GM12878 (cell line): ENCODE data around the gene KIRREL1. TPM values are rescaled to one million over a fixed set of nuclear protein-coding genes. Genes with fewer than 3 reads are reported as not detected.

ENCODE experiments used
- ATAC-seq: fragments of 200-7000 bp; cut with Tn5 transposase; 3 replicates; pipeline ENCODE4 v1.9.1; 2020; ENCODE audit warnings: mild to moderate bottlenecking, moderate library complexity
- BruUV-seq: library from RNA; stranded (reverse); fragments of 400-500 nt; replicated peaks from 2 replicates; lab custom pipeline; 2021; lab: Mats Ljungman, UMichigan
- CTCF ChIA-PET: fragments of 300-600 bp; sonication (Branson Sonifier 250); formaldehyde crosslinking; extraction: SDS; loops from one replicate; lab custom pipeline; 2021; ENCODE audit warnings: inconsistent platforms; lab: Yijun Ruan, JAX
- POLR2A ChIA-PET: fragments of 350-600 bp; formaldehyde crosslinking; extraction: SDS; loops from one replicate; lab custom pipeline; 2021; ENCODE audit warnings: inconsistent platforms; lab: Charles Lee
- RAD21 ChIA-PET: fragments of 300-600 bp; sonication (Branson Sonifier 250); formaldehyde crosslinking; loops from one replicate; lab custom pipeline; 2023; ENCODE audit warnings: antibody characterized with exemption; ENCODE audit not compliant: unreplicated experiment; lab: Charles Lee
- SMC1A ChIA-PET: fragments of 300-600 bp; sonication (Branson Sonifier 250); formaldehyde crosslinking; loops from one replicate; lab custom pipeline; 2023; ENCODE audit not compliant: unreplicated experiment, uncharacterized antibody; lab: Charles Lee
- DNase-seq: peaks from one replicate; pipeline ENCODE4 v3.0.0-alpha.2; 2011; ENCODE audit warnings: low read depth, low spot score
- FAIRE-seq: peaks from 3 replicates; lab custom pipeline; 2011; peaks lifted over from hg19 to GRCh38; lab: Jason Lieb, UNC
- H2AFZ ChIP-seq: 2 replicates; pipeline ENCODE4 v1.6.0; 2011; ENCODE audit warnings: low read depth, low read length, control low read depth; ENCODE audit not compliant: control insufficient read depth
- H3K27ac ChIP-seq: 2 replicates; pipeline ENCODE4 v1.5.1; 2011; ENCODE audit warnings: control low read depth; ENCODE audit not compliant: control insufficient read depth, insufficient read depth
- H3K27me3 ChIP-seq, 2 experiments: replicated peaks in 1 of 2; 2 replicates each; pipeline versions ENCODE4 v1.6.0 to v1.6.1; 2011; ENCODE audit warnings: low read length in 1 of 2; ENCODE audit not compliant: control insufficient read depth in 2 of 2, insufficient read depth in 2 of 2
- H3K36me3 ChIP-seq, 2 experiments: 2 replicates each; pipeline ENCODE4 v1.5.1; 2011; ENCODE audit warnings: low read length in 1 of 2; ENCODE audit not compliant: control insufficient read depth in 2 of 2, insufficient read depth in 2 of 2
- H3K4me1 ChIP-seq: 2 replicates; pipeline ENCODE4 v1.6.1; 2011; ENCODE audit warnings: mild to moderate bottlenecking, low read length, moderate library complexity, mixed read lengths; ENCODE audit not compliant: control insufficient read depth, insufficient read depth
- H3K4me2 ChIP-seq: 2 replicates; pipeline ENCODE4 v1.6.0; 2011; ENCODE audit warnings: control low read depth; ENCODE audit not compliant: control insufficient read depth, insufficient read depth
- H3K4me3 ChIP-seq: fragments of 200-600 bp; sonication (generic); 2 replicates; pipeline ENCODE4 v1.5.1; 2016
- H3K79me2 ChIP-seq: 2 replicates; pipeline ENCODE4 v1.6.0; 2011; ENCODE audit warnings: low read length; ENCODE audit not compliant: control insufficient read depth, insufficient read depth
- H3K9ac ChIP-seq: 2 replicates; pipeline ENCODE4 v1.8.0; 2011; ENCODE audit warnings: low read length, control low read depth, mixed read lengths; ENCODE audit not compliant: control insufficient read depth, insufficient read depth
- H3K9me3 ChIP-seq: replicated peaks from 3 replicates; pipeline ENCODE4 v1.5.1; 2011; ENCODE audit warnings: mild to moderate bottlenecking, low read length; ENCODE audit not compliant: control insufficient read depth, insufficient read depth
- H4K20me1 ChIP-seq: 2 replicates; pipeline ENCODE4 v1.6.0; 2011; ENCODE audit not compliant: control insufficient read depth, insufficient read depth
- CEBPB ChIP-seq, 2 experiments: fragments of 150-350 bp in 1 of 2; IDR thresholded peaks; 2 replicates each; pipeline ENCODE4 v1.6.1; 2012 to 2014; ENCODE audit warnings: low read depth in 2 of 2, low read length in 2 of 2, borderline replicate concordance in 1 of 2, inconsistent platforms in 1 of 2
- CHD1 ChIP-seq: IDR thresholded peaks from 2 replicates; pipeline ENCODE4 v1.6.1; 2012; ENCODE audit warnings: low read depth, low read length, improper control_type of control experiment
- DPF2 ChIP-seq: fragments of 450-650 bp; IDR thresholded peaks from 2 replicates; pipeline ENCODE4 v1.6.1; 2017; ENCODE audit warnings: mild to moderate bottlenecking
- E2F8 ChIP-seq: fragments of 450-650 bp; IDR thresholded peaks from 2 replicates; pipeline ENCODE4 v1.6.1; 2018; ENCODE audit warnings: mild to moderate bottlenecking, low read depth, moderate library complexity; ENCODE audit not compliant: partially characterized antibody
- EZH2 ChIP-seq: IDR thresholded peaks from 2 replicates; pipeline ENCODE4 v1.6.1; 2012; ENCODE audit warnings: low read depth, mild to moderate bottlenecking, control low read depth, inconsistent platforms, low read length, borderline replicate concordance; ENCODE audit not compliant: control insufficient read depth
- HCFC1 ChIP-seq: fragments of 150-350 bp; IDR thresholded peaks from 2 replicates; pipeline ENCODE4 v1.6.1; 2014; ENCODE audit warnings: low read length
- KAT2A ChIP-seq: conservative IDR thresholded peaks from 2 replicates; pipeline ENCODE4 v1.6.1; 2011; ENCODE audit warnings: low read depth, low read length; ENCODE audit not compliant: control insufficient read depth
- MEF2A ChIP-seq: IDR thresholded peaks from 2 replicates; pipeline ENCODE4 v1.6.1; 2011; ENCODE audit warnings: low read depth, mild to moderate bottlenecking, low read length, moderate library complexity; ENCODE audit not compliant: insufficient read depth
- MXI1 ChIP-seq: fragments of 150-350 bp; IDR thresholded peaks from 2 replicates; pipeline ENCODE4 v1.6.1; 2011; ENCODE audit warnings: low read depth, mild to moderate bottlenecking, inconsistent platforms, low read length, improper control_type of control experiment
- POLR2AphosphoS5 ChIP-seq: IDR thresholded peaks from 2 replicates; pipeline ENCODE4 v1.6.1; 2011; ENCODE audit warnings: mild to moderate bottlenecking, low read length, inconsistent platforms
- SMC3 ChIP-seq: IDR thresholded peaks from 2 replicates; pipeline ENCODE4 v1.6.1; 2011; ENCODE audit warnings: low read length, improper control_type of control experiment, borderline replicate concordance
- SPI1 ChIP-seq: IDR thresholded peaks from 2 replicates; pipeline ENCODE4 v1.6.1; 2011; ENCODE audit warnings: low read depth, mild to moderate bottlenecking, low read length, moderate library complexity, borderline replicate concordance; ENCODE audit not compliant: insufficient read depth
- ZNF384 ChIP-seq: IDR thresholded peaks from 2 replicates; pipeline ENCODE4 v1.6.1; 2012; ENCODE audit warnings: low read depth, mild to moderate bottlenecking, low read length, improper control_type of control experiment, borderline replicate concordance
- WGBS: methylation state at CpG from one replicate; pipeline ENCODE4 v1.1.6; 2016; ENCODE audit warnings: low lambda C conversion rate; ENCODE audit not compliant: insufficient replicate concordance, insufficient coverage; ENCODE audit errors: missing lambda C conversion rate; 5-methylcytosine and 5-hydroxymethylcytosine counted together
- in situ Hi-C: fragments of 300-500 bp; cut with MboI; formaldehyde crosslinking; loops from 9 replicates; pipeline ENCODE4 v1.14.3; 2018; ENCODE audit warnings: mixed read lengths
- intact Hi-C: fragments of 100-400 bp; cut with micrococcal nuclease; formaldehyde crosslinking; loops from one replicate; pipeline ENCODE4 v1.14.2; 2022; ENCODE audit not compliant: unreplicated experiment
- polyA plus RNA-seq, 11 experiments: library from polyadenylated mRNA; depleted of rRNA in 4 of 11; unstranded in 6 of 11; stranded (reverse) in 5 of 11; fragments of >200 nt; fragmentation: Nextera tagmentation in 4 of 11; fragmentation: Illumina TruSeq in 1 of 11; extraction: Ambion mirVana in 4 of 11; extraction: Trizol in 1 of 11; gene quantifications; 1 replicate in 1 of 11; 2 replicates in 10 of 11; pipeline versions ENCODE4 v1.2.1 to v1.2.3, GENCODE V29; 2011 to 2016; ENCODE audit warnings: inconsistent platforms in 2 of 11, missing spikeins in 2 of 11, low read depth in 1 of 11
- total RNA-seq, 4 experiments: library from RNA; depleted of rRNA in 3 of 4; stranded (reverse); fragments of >200 nt in 3 of 4; fragmentation: Illumina TruSeq in 1 of 4; extraction: Trizol in 1 of 4; gene quantifications; 2 replicates each; pipeline versions ENCODE4 v1.2.1 to v1.2.3, GENCODE V29; 2013 to 2021
- TF ChIP-seq, protein P1 (sequence below): fragments of 450-650 bp; IDR thresholded peaks from 2 replicates; pipeline ENCODE4 v1.6.1; 2017; ENCODE audit warnings: mild to moderate bottlenecking, moderate library complexity

KIRREL1 gene
- total and polyA plus RNA-seq, 10 of the 15 experiments (the other 5 are each of a cell fraction or from before 2014, with no cell fraction given): 0.15 TPM; not detected in 9

GRCh38 chr1:158048371-158049067 is 55.1 kb downstream of the KIRREL1 start (continued):
- TF ChIP-seq E2F8 (no peak), CEBPB (IDR thresholded peaks at IDR 0.05; ENCODE audit: borderline replicate concordance in 1 of 2, low read depth in 2 of 2, low read length in 2 of 2) (no peak)

GRCh38 chr1:158049853-158050252 is 56.4 kb downstream of the KIRREL1 start:
- ChIA-PET CTCF (interaction anchor here (1.1 kb wide), 1 partner anchor 58 kb away, joined by 3 read pairs; no protein-coding TSS in a partner anchor), POLR2A (no interaction called here), SMC1A (interaction anchor here (0.6 kb wide), 1 partner anchor 1433 kb away, joined by 3 read pairs; no protein-coding TSS in a partner anchor), RAD21 (no interaction called here)
- no TSS peak for BruUV-seq
- intact Hi-C loops: no loop called here
- WGBS: 48% methylated on average over 5 of the region's 5 CpGs
- H2AFZ ChIP-seq: no peak overlapping the region
- H3K27ac ChIP-seq: no peak overlapping the region
- no peak overlapping the region for H3K9ac ChIP-seq
- no peaks in the 10 kb centered on the region for H3K79me2 ChIP-seq
- 0 out of 4 replicates have a peak, but pooled peaks cover 0 to 5% of the 10 kb centered on the region in 2 experiments for H3K27me3 ChIP-seq
- no peaks in the 10 kb centered on the region for H3K36me3 ChIP-seq
- ATAC-seq: no peak
- no peak overlapping the region for H3K4me2 ChIP-seq
- no peak for DNase-seq
- no peak for FAIRE-seq
- no peaks in the 10 kb centered on the region; the same call in 1 of the 2 replicates for H4K20me1 ChIP-seq
- no peaks in the 10 kb centered on the region for H3K9me3 ChIP-seq
- in situ Hi-C loops: no loop called here
- H3K4me1 ChIP-seq: no peaks in the 10 kb centered on the region
- H3K4me3 ChIP-seq: no peak overlapping the region
- no peak for TF ChIP-seq ZNF384
- TF ChIP-seq POLR2AphosphoS5: no peak
- TF ChIP-seq EZH2: no peak
- TF ChIP-seq HCFC1: no peak
- no peak for TF ChIP-seq SMC3
- TF ChIP-seq KAT2A: no peak
- TF ChIP-seq DPF2: no peak
- TF ChIP-seq, protein P1, sequence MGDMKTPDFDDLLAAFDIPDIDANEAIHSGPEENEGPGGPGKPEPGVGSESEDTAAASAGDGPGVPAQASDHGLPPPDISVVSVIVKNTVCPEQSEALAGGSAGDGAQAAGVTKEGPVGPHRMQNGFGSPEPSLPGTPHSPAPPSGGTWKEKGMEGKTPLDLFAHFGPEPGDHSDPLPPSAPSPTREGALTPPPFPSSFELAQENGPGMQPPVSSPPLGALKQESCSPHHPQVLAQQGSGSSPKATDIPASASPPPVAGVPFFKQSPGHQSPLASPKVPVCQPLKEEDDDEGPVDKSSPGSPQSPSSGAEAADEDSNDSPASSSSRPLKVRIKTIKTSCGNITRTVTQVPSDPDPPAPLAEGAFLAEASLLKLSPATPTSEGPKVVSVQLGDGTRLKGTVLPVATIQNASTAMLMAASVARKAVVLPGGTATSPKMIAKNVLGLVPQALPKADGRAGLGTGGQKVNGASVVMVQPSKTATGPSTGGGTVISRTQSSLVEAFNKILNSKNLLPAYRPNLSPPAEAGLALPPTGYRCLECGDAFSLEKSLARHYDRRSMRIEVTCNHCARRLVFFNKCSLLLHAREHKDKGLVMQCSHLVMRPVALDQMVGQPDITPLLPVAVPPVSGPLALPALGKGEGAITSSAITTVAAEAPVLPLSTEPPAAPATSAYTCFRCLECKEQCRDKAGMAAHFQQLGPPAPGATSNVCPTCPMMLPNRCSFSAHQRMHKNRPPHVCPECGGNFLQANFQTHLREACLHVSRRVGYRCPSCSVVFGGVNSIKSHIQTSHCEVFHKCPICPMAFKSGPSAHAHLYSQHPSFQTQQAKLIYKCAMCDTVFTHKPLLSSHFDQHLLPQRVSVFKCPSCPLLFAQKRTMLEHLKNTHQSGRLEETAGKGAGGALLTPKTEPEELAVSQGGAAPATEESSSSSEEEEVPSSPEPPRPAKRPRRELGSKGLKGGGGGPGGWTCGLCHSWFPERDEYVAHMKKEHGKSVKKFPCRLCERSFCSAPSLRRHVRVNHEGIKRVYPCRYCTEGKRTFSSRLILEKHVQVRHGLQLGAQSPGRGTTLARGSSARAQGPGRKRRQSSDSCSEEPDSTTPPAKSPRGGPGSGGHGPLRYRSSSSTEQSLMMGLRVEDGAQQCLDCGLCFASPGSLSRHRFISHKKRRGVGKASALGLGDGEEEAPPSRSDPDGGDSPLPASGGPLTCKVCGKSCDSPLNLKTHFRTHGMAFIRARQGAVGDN: no peak
- no peak for TF ChIP-seq MXI1
- TF ChIP-seq MEF2A: no peak
- no peak for TF ChIP-seq SPI1
- TF ChIP-seq CHD1: no peak
